Right lobe of liver (tissue), 6 donors: Measurements from ENCODE around the gene VEGFD. TPM values are rescaled to one million over a fixed set of nuclear protein-coding genes. Genes with fewer than 3 reads are reported as not detected.

Experiments
- ATAC-seq, 4 donors: fragments of 200-7000 bp; cut with Tn5 transposase; one replicate each; pipeline ENCODE4 v1.9.1; 2020; ENCODE audit warnings: mild to moderate bottlenecking in 4 of 4, moderate library complexity in 4 of 4
- DNase-seq, 3 donors: peaks; one replicate each; pipeline ENCODE4 v3.0.0-alpha.2; 2020
- H3K27ac ChIP-seq, 3 donors: fragments of 200-600 bp; one replicate each; pipeline ENCODE4 v1.8.0; 2022
- H3K27me3 ChIP-seq, 2 donors: fragments of 200-600 bp; one replicate each; pipeline ENCODE4 v1.8.0; 2022
- H3K36me3 ChIP-seq, 4 donors: fragments of 200-600 bp; sonication (generic) in 1 of 4; one replicate each; pipeline versions ENCODE4 v1.5.1 to v1.8.0; 2017 to 2022; ENCODE audit warnings: control low read depth in 1 of 4
- H3K4me1 ChIP-seq, 4 donors: fragments of 200-600 bp; sonication (generic) in 1 of 4; one replicate each; pipeline versions ENCODE4 v1.5.1 to v1.8.0; 2017 to 2022; ENCODE audit warnings: control low read depth in 1 of 4
- H3K4me3 ChIP-seq, 3 donors: fragments of 200-600 bp; one replicate each; pipeline ENCODE4 v1.8.0; 2022
- H3K9me3 ChIP-seq, 4 donors: fragments of 200-600 bp; sonication (generic) in 1 of 4; one replicate each; pipeline versions ENCODE4 v1.5.1 to v1.8.0; 2017 to 2022; ENCODE audit warnings: control low read depth in 1 of 4
- CTCF ChIP-seq, 4 donors: fragments of 200-600 bp in 3 of 4; fragments of 450-650 bp in 1 of 4; IDR thresholded peaks; one replicate each; pipeline versions ENCODE4 v1.5.1 to v1.8.0; 2016 to 2022; ENCODE audit warnings: antibody characterized with exemption in 4 of 4, mild to moderate bottlenecking in 2 of 4
- POLR2A ChIP-seq: fragments of 450-650 bp; IDR thresholded peaks from one replicate; pipeline ENCODE4 v1.6.1; 2017; ENCODE audit warnings: antibody characterized with exemption, mild to moderate bottlenecking
- WGBS: methylation state at CpG from one replicate; pipeline ENCODE4 v1.1.6; 2018; ENCODE audit warnings: low coverage, low lambda C conversion rate; ENCODE audit not compliant: insufficient coverage; ENCODE audit errors: missing lambda C conversion rate; 5-methylcytosine and 5-hydroxymethylcytosine counted together
- intact Hi-C, 2 donors: fragments of 100-400 bp; cut with DNase I; formaldehyde crosslinking; loops; one replicate each; pipeline versions ENCODE4 v1.11.2 to v1.14.1; 2022
- total RNA-seq, 6 experiments: library from RNA; depleted of rRNA in 2 of 6; stranded (reverse); fragments of >200 nt in 2 of 6; fragmentation: NEBNext Ultra II Directional in 3 of 6; extraction: Animal tissue kit (Norgen Biotek cat#: 25700) in 3 of 6; gene quantifications; one replicate each; pipeline versions ENCODE4 v1.1.0 to v1.2.4, GENCODE V29; 2016 to 2023
- donor health status: DM: no; HTN: yes; CAD: no.
- donor health status: DM: no; HTN: no; CAD: no.
- donor health status: DM: no; HTN: no; CAD: no.
- donor health status: DM: no; HTN: yes; CAD: no.
- donor health status: DM: no; HTN: yes; CAD: no.

VEGFD gene
- total RNA-seq, 6 experiments from 2014 or later = 0.22 to 0.49 (median 0.33) TPM

GRCh38 chrX:15373976-15374375 lies 10.2 kb downstream of the VEGFD start:
- intact Hi-C loops = no loop called here
- H3K4me3 ChIP-seq = no peak overlapping the region
- DNase-seq (no peak), ATAC-seq (no peak)
- H3K27ac ChIP-seq = no peak overlapping the region
- WGBS = 45% methylated on average over 3 of the region's 3 CpGs
- H3K27me3 ChIP-seq = peaks cover 0 to 7% of the 10 kb centered on the region in 2 donors
- H3K9me3 ChIP-seq = no peaks in the 10 kb centered on the region
- H3K36me3 ChIP-seq = no peaks in the 10 kb centered on the region
- TF ChIP-seq POLR2A = no peak
- TF ChIP-seq CTCF (IDR thresholded peaks at IDR 0.05) = no peak
- no peaks in the 10 kb centered on the region for H3K4me1 ChIP-seq

- Histone ChIP-seq H3K9me3 (no peaks in the 10 kb centered on the region), H3K27ac (no peak overlapping the region), H3K27me3 (no peaks in the 10 kb centered on the region), H3K4me1 (no peaks in the 10 kb centered on the region), H3K4me3 (no peak overlapping the region), H3K36me3 (no peaks in the 10 kb centered on the region)
- TF ChIP-seq CTCF (IDR thresholded peaks at IDR 0.05) = no peak
- no peak for TF ChIP-seq POLR2A
- peak in 2 of 4 donors; percentile 23 to 35 for ATAC-seq
- intact Hi-C loops = loop anchor here in 1 of 2 donors (10.0 kb wide), 1 partner anchor 88 kb away; no protein-coding TSS in a partner anchor
- DNase-seq = no peak
- WGBS = 48% methylated on average over 9 of the region's 9 CpGs
Observed at GRCh38 chrX:15366506-15367352, 17.5 kb downstream of the VEGFD start.

GRCh38 chrX:15359701-15360100 lies 24.5 kb downstream of the VEGFD start:
- H3K9me3 ChIP-seq = no peaks in the 10 kb centered on the region
- H3K36me3 ChIP-seq = no peaks in the 10 kb centered on the region
- no peak overlapping the region for H3K27ac ChIP-seq
- H3K27me3 ChIP-seq = no peaks in the 10 kb centered on the region
- DNase-seq (no peak), ATAC-seq (no peak)
- WGBS = 48% methylated on average over 2 of the region's 2 CpGs
- H3K4me1 ChIP-seq = no peaks in the 10 kb centered on the region
- H3K4me3 ChIP-seq = no peak overlapping the region
- TF ChIP-seq CTCF (IDR thresholded peaks at IDR 0.05) (no peak), POLR2A (no peak)
- intact Hi-C loops = loop anchor here in 1 of 2 donors (10.0 kb wide), 1 partner anchor 95 kb away; no protein-coding TSS in a partner anchor

- Histone ChIP-seq H3K9me3 (no peaks in the 10 kb centered on the region), H3K27me3 (no peaks in the 10 kb centered on the region), H3K4me1 (no peaks in the 10 kb centered on the region), H3K27ac (no peak overlapping the region), H3K4me3 (no peak overlapping the region), H3K36me3 (no peaks in the 10 kb centered on the region)
- ATAC-seq (no peak), DNase-seq (no peak)
- WGBS = 57% methylated on average over 2 of the region's 2 CpGs
- intact Hi-C loops = no loop called here
- TF ChIP-seq POLR2A = no peak
Observed at GRCh38 chrX:15358533-15358932, 25.7 kb downstream of the VEGFD start.

GRCh38 chrX:15356444-15356843 lies 27.8 kb downstream of the VEGFD start:
- H3K4me3 ChIP-seq = no peak overlapping the region
- no peak for DNase-seq

More at GRCh38 chrX:15356444-15356843, 27.8 kb downstream of the VEGFD start:
- H3K9me3 ChIP-seq = no peaks in the 10 kb centered on the region
- no peaks in the 10 kb centered on the region for H3K4me1 ChIP-seq
- peak overlapping the region in 1 of 3 donors; percentile 17 for H3K27ac ChIP-seq
- peak in 3 of 4 donors; percentile 53 to 68 (median 65) for ATAC-seq
- intact Hi-C loops = no loop called here
- no peaks in the 10 kb centered on the region for H3K27me3 ChIP-seq
- WGBS = 16% methylated on average over 1 of the region's 1 CpG
- TF ChIP-seq POLR2A (no peak), CTCF (IDR thresholded peaks at IDR 0.05) (no peak)
- H3K36me3 ChIP-seq = no peaks in the 10 kb centered on the region
